Effector CD4-positive, alpha-beta T cell (primary cell): ENCODE measurements around the gene CYP4F22.
"Not testable (repeated sequence)": the region's sequence is repeated elsewhere in the genome, so short reads cannot be mapped to it uniquely, and the experiment has no call there.

Source experiments
- DNase-seq: peaks from one replicate; pipeline ENCODE4 v3.0.0-alpha.2; 2020

CYP4F22 gene

DNA sequence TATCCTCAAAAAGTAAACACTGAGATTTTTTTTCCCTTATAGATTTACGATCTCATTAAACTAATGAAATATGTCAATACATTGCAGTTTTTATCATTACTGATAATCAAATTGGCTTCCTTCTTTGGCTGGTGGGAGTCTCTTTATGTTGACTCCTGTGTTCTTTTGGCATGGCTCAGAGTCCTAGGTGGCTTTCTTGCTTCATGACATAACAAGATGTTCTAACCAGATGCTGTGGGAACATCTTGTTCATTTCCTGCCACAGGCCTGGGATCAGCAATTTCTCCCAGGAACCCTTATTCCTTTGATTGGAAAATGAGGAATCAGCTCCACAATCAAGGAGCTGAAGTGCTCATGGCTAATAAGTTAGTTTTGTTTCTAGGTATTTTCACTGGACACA, 13.2 kb upstream of the CYP4F22 start:
- DNase-seq = no peak

DNA sequence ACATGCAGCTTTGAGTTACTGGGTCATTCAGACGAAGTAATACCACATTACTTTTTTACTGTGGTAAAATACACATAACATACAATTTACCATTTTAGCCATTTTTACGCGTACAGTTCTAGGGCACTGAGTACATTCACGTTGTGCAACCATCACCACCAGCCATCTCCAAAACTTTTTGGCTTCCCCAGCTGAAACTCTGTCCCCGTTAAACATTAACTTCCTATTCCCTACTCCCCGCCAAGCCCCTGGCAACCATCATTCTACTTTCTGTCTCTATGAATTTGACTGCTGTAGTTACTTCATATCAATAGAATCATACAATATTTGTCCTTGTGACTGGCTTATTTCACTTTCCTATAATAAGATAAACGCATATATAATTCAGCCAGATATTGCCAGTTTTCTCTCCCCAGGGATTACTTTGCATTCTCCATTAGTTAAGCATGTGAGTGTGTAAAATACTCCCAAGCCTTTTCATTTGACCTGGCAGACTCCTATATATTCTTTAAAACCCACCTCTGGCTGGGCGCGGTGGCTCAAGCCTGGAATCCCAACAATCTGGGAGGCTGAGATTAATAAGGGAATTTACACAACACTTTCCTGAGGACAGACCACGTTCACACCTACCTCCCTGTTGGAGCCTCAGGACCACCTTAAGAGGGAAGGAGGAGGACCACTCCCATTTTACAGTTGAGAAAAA, 10.0 kb upstream of the CYP4F22 start:
- no peak for DNase-seq

DNA sequence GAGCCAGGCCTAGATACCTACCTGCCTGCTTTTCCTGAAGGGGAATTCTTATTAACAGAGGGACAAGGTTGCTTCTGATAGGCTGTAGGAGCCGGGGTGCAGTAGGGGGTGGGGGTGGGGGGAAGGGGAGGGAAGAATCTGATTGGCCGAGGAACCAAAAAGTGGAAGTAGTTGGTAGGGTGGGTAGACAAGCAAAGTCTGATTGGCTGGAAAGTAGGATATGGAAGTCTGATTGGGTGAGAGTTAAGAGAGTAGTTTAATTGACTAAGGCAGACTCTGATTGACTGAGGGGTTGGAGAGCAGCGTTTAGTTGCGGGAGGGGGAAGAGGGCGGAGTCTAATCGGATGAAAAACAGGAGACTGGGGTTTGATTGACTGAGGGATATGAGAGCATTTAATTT, 9.4 kb upstream of the CYP4F22 start:
- no peak for DNase-seq

GRCh38 chr19:15501596-15501995, 6.7 kb upstream of the CYP4F22 start:
- no peak for DNase-seq

- no peak for DNase-seq
Measured at GRCh38 chr19:15502264-15502663, 6.1 kb upstream of the CYP4F22 start.

DNA sequence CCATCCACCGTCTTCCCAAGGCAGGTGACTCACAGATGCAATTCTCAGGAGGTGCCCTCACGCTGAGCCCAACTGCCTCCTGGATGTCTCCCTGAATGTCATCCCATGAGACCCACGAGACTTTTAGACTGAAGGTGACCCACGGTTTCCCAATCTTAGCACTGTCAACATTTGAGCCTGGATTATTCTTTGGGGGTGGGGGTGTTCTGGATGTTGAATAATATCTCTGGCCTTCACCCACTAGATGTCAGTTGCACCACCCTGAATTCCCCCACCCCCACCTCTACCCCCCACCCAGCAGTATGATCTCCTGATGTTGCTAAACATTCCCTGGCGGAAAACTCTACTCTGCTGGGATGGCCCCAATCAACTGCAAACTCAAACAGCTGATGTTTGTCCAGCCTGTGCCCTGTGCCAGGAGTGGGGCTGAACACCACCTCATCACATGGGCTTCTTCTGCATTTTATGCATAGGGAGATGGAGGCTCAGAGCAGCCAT, 2.2 kb upstream of the CYP4F22 start:
- DNase-seq = no peak

GRCh38 chr19:15507068-15508034, 974 bp upstream of the CYP4F22 start:
- DNase-seq = no peak

DNA sequence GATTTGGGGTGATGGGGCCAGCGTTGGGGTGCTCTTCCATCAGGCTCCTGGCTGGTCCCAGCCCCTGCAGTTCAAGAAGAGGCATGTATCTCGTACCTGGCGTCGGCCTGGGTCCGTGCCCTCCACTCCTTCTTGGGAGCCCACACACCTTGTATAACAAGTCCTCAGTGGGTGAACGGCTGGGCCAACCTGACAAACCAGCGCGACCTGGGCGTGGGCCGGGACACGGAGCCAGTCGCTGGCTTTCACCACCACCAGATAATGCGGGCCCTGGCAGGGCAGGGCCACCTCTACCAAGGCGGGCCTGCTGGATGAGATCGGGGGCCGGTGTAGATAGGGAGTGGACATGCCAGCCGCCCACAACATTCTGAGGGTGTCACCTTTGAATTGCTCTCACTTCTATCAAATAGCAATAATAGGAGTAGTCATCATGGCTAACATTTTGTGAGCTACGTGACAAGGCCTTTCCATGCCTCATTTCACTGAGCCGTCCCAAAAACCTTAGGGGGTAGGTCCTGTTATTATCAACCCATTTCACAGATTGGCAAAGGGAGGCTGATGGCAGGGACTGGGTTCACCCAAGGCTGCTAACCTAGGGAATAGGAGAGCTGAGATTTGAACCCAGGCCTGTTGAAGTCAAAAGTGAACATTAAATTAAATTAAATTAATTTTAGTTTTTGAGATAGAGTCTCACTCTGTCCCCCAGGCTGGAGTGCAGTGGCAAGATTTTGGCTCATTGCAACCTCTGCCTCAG, 3.5 kb downstream of the CYP4F22 start:
- no peak for DNase-seq

DNA sequence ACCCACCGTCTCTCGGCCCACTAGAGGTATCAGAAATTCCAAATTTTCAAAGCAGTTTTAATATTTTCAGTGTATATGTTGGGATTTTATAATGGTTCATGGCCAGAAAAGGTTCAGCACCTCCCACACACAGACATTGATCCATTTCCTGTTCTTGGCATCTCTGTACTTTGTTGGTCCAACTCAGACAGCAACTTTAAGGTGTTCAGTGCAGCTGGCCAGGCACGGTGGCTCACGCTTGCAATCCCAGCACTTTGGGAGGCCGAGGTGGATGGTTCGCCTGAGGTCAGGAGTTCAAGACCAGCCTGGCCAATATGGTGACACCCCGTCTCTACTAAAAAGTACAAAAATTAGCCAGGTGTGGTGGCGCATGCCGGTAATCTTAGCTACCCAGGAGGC, 6.9 kb downstream of the CYP4F22 start:
- DNase-seq = not testable (repeated sequence)

DNA sequence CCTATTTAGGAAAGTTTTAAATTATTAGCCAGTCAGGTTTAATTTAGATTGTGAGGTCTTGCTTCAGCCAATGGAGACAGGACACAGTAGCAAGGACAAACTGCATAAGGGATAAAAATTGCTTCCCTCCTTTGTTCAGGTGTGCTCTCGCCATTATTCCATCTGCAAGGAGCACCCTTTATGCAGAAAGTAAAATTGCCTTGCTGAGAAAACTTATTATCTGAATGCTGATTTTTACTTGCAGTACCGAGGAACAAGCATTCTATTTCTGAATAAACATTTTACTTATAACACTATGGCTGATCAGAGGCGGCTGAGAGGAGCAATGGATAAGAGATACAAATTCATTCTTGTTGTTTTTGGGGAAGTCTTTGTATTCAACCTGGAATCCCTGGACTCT, 8.0 kb downstream of the CYP4F22 start:
- no peak for DNase-seq

GRCh38 chr19:15517778-15518177, 9.5 kb downstream of the CYP4F22 start:
- no peak for DNase-seq

DNA sequence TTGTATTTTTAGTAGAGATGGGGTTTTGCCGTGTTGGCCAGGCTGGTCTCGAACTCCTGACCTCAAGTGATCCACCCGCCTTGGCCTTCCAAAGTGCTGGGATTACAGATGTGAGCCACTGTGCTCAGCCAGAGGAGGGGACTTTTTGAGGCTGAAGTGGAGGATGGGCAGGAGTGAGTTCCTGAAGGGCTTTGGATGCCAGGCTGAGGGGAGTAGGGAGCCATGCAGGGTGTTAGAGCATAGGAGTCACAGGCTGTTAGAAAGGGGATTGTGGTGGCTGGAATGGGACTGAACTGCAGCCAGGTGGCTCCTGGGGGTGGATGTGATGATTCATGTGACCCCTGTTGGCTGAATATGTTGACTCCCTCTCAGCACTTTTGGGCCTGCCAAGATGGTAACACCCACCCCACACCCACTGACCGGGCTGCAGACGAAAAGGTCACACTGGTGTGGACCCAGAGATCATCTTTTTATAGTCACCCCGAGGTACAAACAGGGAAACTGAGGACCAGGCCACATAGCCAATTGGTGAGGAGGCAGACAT, 11.2 kb downstream of the CYP4F22 start:
- DNase-seq = no peak

DNA sequence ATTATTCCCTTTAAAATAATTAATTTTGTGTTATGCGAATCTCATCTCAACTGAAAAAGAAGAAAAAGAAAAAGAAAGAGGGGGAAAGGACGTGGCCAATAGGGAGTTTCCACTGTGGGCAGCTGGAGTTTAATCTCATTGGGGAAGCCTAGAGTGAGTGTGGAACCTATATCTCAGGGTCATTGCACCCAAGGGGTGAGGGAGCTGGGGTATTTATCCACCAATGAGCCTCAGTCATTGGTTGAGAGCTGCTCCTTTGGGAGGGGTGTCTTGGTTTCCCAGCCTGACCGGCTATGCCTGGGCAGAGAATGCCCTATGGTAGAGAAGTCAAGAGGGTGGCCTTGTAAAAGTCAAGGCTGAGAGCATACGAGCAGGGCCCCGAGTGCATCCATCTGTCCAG, 16.5 kb downstream of the CYP4F22 start:
- no peak for DNase-seq

- DNase-seq = no peak
Measured at GRCh38 chr19:15525291-15525690, 17.0 kb downstream of the CYP4F22 start.

GRCh38 chr19:15526408-15526807, 18.1 kb downstream of the CYP4F22 start:
- no peak for DNase-seq

- DNase-seq = no peak
Measured at GRCh38 chr19:15527705-15528104, 19.4 kb downstream of the CYP4F22 start.

DNA sequence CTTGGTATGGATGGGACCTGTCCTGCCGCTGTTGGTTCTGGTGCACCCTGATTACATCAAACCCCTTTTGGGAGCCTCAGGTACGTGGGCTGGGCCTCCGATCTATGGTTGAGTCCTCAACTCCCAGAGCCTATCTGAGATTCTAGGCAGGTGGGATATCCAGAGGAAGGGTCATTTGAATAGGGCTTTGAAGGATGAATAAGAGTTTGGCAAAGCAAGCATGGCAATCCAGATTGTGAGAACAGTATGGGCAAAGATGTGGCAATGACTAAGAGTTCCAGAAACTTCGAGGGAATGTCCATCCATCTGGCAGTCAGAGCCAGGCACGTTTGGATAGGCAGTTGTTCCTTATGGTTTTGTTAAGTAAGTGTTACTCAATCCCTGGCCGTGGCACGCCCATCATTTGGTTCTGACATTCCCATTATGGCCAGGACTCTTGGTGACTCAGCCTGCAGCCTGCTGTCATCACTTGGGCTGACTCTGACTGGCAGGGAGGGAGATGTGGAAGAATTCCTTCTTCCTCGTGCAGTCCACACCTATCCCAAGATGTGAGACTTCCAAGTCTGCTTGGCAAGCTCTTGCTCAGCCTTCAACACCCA, 21.5 kb downstream of the CYP4F22 start:
- no peak for DNase-seq

DNA sequence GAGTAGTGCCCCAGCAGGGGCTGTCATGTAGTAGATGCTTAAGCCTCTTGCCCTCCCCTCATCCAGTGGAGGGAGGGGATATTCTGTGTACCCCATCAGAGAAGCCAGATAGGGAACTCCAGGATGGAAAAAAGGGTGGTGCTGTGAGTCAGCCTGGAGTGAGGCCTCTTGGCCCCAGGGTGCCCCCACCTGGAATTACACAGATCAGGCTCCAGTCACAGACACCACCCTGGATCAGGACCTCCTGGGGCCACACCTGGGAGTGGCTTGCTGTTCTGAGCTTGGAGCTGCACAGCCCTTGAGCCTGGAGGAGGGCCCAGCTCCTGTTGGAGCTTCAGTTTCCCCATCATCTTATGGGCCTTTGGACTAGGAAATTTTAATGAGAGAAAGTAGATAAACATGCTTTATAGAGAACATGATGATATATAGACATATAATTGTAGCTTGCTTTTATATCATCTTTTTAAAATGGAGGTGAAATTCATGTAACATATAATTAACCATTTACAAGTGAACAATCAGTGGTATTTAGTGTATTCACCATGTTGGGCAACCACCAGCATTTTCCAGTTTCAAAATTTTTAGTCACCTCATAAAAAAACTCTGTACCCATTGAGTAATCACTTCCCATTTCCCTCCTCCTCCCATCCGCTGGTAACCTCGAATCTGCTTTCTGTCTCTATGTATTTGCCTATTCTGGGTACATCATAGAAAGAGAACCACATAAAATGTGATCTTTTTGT, 24.6 kb downstream of the CYP4F22 start:
- DNase-seq = no peak

DNA sequence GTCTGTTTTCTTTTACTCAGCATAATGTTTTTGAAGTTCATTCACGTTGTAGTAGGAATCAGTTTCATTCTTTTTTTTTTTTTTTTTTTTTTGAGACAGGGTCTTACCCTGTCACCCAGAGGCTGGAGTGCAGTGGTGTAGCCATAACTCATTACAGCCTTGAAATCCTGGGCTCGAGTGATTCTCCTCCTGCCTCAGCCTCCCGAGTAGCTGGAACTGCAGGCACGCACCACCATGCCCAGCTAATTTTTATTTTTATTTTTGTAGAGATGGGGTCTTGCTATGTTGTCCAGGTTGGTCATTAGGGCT, 25.2 kb downstream of the CYP4F22 start:
- DNase-seq = not testable (repeated sequence)

- no peak for DNase-seq
Measured at GRCh38 chr19:15534957-15535864, 26.9 kb downstream of the CYP4F22 start.

DNA sequence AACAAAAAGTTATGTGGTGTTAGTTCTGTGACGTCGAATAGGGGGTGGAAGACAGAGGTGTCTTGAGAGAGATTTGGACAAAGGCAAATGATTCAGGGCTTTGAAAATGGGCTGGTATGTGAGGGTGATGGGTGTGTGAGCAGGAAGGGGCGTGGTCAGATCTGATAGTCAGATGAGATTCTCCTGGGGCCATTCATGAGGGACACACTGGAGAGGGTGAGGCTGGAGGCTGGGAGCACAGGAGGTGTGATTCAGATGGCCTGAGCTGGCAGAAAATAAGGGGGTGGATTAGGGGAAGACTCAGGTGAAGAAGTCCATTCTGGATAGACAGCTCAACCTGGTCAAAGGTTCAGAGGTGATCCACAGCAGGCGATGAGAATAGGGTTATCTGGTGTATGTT, 28.0 kb downstream of the CYP4F22 start:
- DNase-seq = no peak
